Endodermal cell (in vitro differentiated cells): ENCODE results near the gene RNF223. TPM values are rescaled to one million over a fixed set of nuclear protein-coding genes. Genes with fewer than 3 reads are reported as not detected.

Source experiments
- DNase-seq: peaks from one replicate; pipeline ENCODE4 v3.0.0-alpha.2; 2017
- H3K27ac ChIP-seq: 2 replicates; pipeline ENCODE4 v1.5.1; 2013; ENCODE audit warnings: mild to moderate bottlenecking, low read depth, low read length, moderate library complexity
- H3K27me3 ChIP-seq: 2 replicates; pipeline ENCODE4 v1.6.1; 2013; ENCODE audit warnings: mild to moderate bottlenecking, low read length, moderate library complexity; ENCODE audit not compliant: insufficient read depth, control insufficient read depth, poor library complexity, severe bottlenecking
- H3K36me3 ChIP-seq: 2 replicates; pipeline ENCODE4 v1.7.0; 2013; ENCODE audit warnings: mild to moderate bottlenecking, low read length, moderate library complexity; ENCODE audit not compliant: control insufficient read depth, insufficient read depth
- H3K4me1 ChIP-seq: one replicate; pipeline ENCODE4 v1.7.0; 2013; ENCODE audit warnings: low read length; ENCODE audit not compliant: control insufficient read depth, insufficient read depth
- H3K4me3 ChIP-seq: 2 replicates; pipeline ENCODE4 v1.5.1; 2013; ENCODE audit warnings: mild to moderate bottlenecking, low read length, moderate library complexity
- H3K9ac ChIP-seq: 2 replicates; pipeline ENCODE4 v1.6.1; 2013; ENCODE audit warnings: mild to moderate bottlenecking, low read length, moderate library complexity; ENCODE audit not compliant: poor library complexity, severe bottlenecking; ENCODE audit errors: extremely low read depth
- H3K9me3 ChIP-seq: 2 replicates; pipeline ENCODE4 v1.6.1; 2013; ENCODE audit warnings: mild to moderate bottlenecking, low read length, moderate library complexity; ENCODE audit not compliant: control insufficient read depth
- H3K27ac Mint-ChIP-seq: 2 replicates; pipeline ENCODE4 v1.8.0; 2020; ENCODE audit warnings: mixed read lengths
- H3K27me3 Mint-ChIP-seq: 2 replicates; pipeline ENCODE4 v1.8.0; 2021; ENCODE audit warnings: mild to moderate bottlenecking, mixed read lengths; ENCODE audit not compliant: insufficient read depth
- H3K36me3 Mint-ChIP-seq: 2 replicates; pipeline ENCODE4 v1.8.0; 2020; ENCODE audit warnings: low read depth, mixed read lengths
- H3K4me1 Mint-ChIP-seq: 2 replicates; pipeline ENCODE4 v1.8.0; 2020; ENCODE audit warnings: mixed read lengths
- H3K4me3 Mint-ChIP-seq: 2 replicates; pipeline ENCODE4 v1.8.0; 2020; ENCODE audit warnings: mild to moderate bottlenecking, moderate library complexity, mixed read lengths
- H3K9me3 Mint-ChIP-seq: 2 replicates; pipeline ENCODE4 v1.8.0; 2020; ENCODE audit warnings: mild to moderate bottlenecking, mixed read lengths
- CTCF ChIP-seq: fragments of 200-600 bp; sonication (generic); conservative IDR thresholded peaks from 2 replicates; pipeline ENCODE4 v1.5.0; 2021; ENCODE audit warnings: antibody characterized with exemption, mild to moderate bottlenecking
- WGBS, 2 experiments: methylation state at CpG; one replicate each; pipeline versions ENCODE4 v1.1.5 to v1.1.7; 2013; ENCODE audit warnings: missing lambda C conversion rate in 2 of 2, mixed read lengths in 1 of 2; ENCODE audit not compliant: insufficient coverage in 1 of 2, insufficient read length in 1 of 2; 5-methylcytosine and 5-hydroxymethylcytosine counted together
- total RNA-seq, 2 donors: library from RNA; stranded (reverse); fragmentation: NEBNext Ultra II Directional in 1 of 2; extraction: Animal tissue kit (Norgen Biotek cat#: 25700) in 1 of 2; gene quantifications; 2 replicates in 1 of 2; 3 replicates in 1 of 2; pipeline ENCODE4 v1.2.1, GENCODE V29; 2021

The RNF223 gene
- total RNA-seq, 2 donors from 2014 or later = not detected

GRCh38 chr1:1119272-1119890 lies 45.3 kb upstream of the RNF223 start:
- no peak overlapping the region for H3K27ac ChIP-seq
- peaks cover 6% of the 10 kb centered on the region for H3K9me3 Mint-ChIP-seq
- no peak for DNase-seq

GRCh38 chr1:1118876-1119220 lies 44.7 kb upstream of the RNF223 start:
- no peak overlapping the region for H3K27ac Mint-ChIP-seq
- DNase-seq = no peak
- Histone ChIP-seq H3K27ac (no peak overlapping the region), H3K36me3 (no peaks in the 10 kb centered on the region), H3K4me1 (no peaks in the 10 kb centered on the region), H3K4me3 (no peak overlapping the region), H3K9me3 (no peaks in the 10 kb centered on the region), H3K9ac (no peak overlapping the region), H3K27me3 (peaks cover 26% of the 10 kb centered on the region)
- H3K4me3 Mint-ChIP-seq = no peak overlapping the region
- H3K36me3 Mint-ChIP-seq = no peaks in the 10 kb centered on the region
- H3K4me1 Mint-ChIP-seq = peaks cover 4% of the 10 kb centered on the region
- WGBS, 2 experiments = 87 to 94% methylated on average over 6 to 11 of the region's 11 CpGs
- H3K27me3 Mint-ChIP-seq = peaks cover 26% of the 10 kb centered on the region
- peaks cover 8% of the 10 kb centered on the region for H3K9me3 Mint-ChIP-seq
- TF ChIP-seq CTCF = no peak

More at GRCh38 chr1:1119272-1119890, 45.3 kb upstream of the RNF223 start:
- H3K36me3 ChIP-seq = no peaks in the 10 kb centered on the region
- TF ChIP-seq CTCF = no peak
- no peak overlapping the region for H3K4me3 ChIP-seq
- Mint-ChIP-seq H3K36me3 (no peaks in the 10 kb centered on the region), H3K27ac (no peak overlapping the region), H3K4me3 (no peak overlapping the region), H3K27me3 (peaks cover 26% of the 10 kb centered on the region), H3K4me1 (peaks cover 4% of the 10 kb centered on the region)
- no peaks in the 10 kb centered on the region for H3K4me1 ChIP-seq
- no peak overlapping the region for H3K9ac ChIP-seq
- 88 to 89% methylated on average over 10 to 20 of the region's 20 CpGs for WGBS, 2 experiments
- H3K27me3 ChIP-seq = peaks cover 26% of the 10 kb centered on the region
- no peaks in the 10 kb centered on the region for H3K9me3 ChIP-seq

- Histone ChIP-seq H3K27ac (no peak overlapping the region), H3K9ac (no peak overlapping the region), H3K36me3 (peaks cover 3% of the 10 kb centered on the region), H3K4me1 (no peaks in the 10 kb centered on the region), H3K4me3 (no peak overlapping the region), H3K27me3 (peaks cover 26% of the 10 kb centered on the region), H3K9me3 (peaks cover 5% of the 10 kb centered on the region)
- Mint-ChIP-seq H3K27me3 (peaks cover 26% of the 10 kb centered on the region), H3K9me3 (peaks cover 11% of the 10 kb centered on the region), H3K4me1 (peaks cover 4% of the 10 kb centered on the region), H3K27ac (no peak overlapping the region), H3K4me3 (peak overlapping the region; percentile 70), H3K36me3 (peaks cover 5% of the 10 kb centered on the region)
- TF ChIP-seq CTCF = no peak
- DNase-seq = peak; percentile 41
- 88 to 91% methylated on average over 31 to 33 of the region's 33 CpGs for WGBS, 2 experiments
These were observed 44.1 kb upstream of the RNF223 start for GRCh38 chr1:1118011-1118875.
